ENCODE measurements around the gene CAMTA2.

Gene CAMTA2

DNA sequence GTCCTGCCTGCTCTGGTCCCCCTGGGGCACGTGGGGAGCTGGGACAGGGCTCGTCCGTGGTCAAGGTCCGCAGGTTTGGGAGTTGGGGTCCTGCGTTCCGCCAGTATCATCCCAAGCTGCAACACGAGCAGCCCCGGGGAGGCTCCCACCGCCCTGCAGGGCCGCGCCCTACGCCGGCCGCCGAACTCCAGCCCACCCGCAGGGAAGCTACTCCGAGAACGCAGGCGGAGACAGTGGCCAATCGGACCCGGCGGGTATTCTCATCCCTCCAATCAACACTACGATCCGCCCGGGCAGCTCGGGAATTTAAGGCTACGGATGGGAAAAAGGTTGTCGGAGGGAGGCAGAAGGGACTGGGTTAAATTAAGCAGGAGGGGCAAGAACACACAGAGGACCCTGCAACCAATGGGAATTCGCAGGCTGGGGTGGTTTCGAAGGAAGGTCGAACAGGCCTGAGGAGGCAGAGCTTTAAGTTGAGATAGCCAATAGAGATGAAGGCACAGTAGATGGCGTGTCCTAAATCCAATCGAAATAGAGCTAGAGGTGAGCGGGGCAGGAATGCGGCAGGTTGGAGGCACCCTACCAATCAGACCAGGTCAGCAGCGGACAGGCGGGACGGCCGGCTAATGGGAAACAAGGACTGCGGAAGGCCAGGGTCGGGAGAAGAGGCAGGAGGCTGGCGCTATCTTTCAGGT, 20.5 kb downstream of the CAMTA2 start:
- Histone ChIP-seq H3K27me3 (ENCODE audit: control insufficient read depth in 1 of 2, insufficient read depth in 1 of 2, low read length in 2 of 2) (no peaks in the 10 kb centered on the region), H4K91ac (ENCODE audit: low read length) (peak overlapping the region; percentile 91), H2BK15ac (ENCODE audit: low read depth, poor library complexity, severe bottlenecking) (no peak overlapping the region), H3K27ac (ENCODE audit: low read length, poor library complexity, severe bottlenecking) (peak overlapping the region; percentile 100), H4K8ac (ENCODE audit: low read length) (peak overlapping the region; percentile 74), H3K79me1 (replicated peaks; ENCODE audit: low read length, poor library complexity, severe bottlenecking) (peaks cover 25% of the 10 kb centered on the region), H3K36me3 (ENCODE audit: control insufficient read depth in 1 of 2, insufficient read depth in 2 of 2, low read depth in 1 of 2, low read length in 2 of 2) (peaks cover 21 to 30% of the 10 kb centered on the region in 2 experiments), H2BK120ac (ENCODE audit: low read depth, low read length) (peak overlapping the region; percentile 77), H2BK12ac (ENCODE audit: low read length in 2 of 2) (peak overlapping the region; percentile 14 to 80), H3K4ac (ENCODE audit: low read depth in 1 of 2, low read length in 2 of 2) (peak overlapping the region; percentile 94 to 97), H3K18ac (ENCODE audit: low read depth in 1 of 2, low read length in 2 of 2) (peak overlapping the region; percentile 85 to 99), H3K9ac (ENCODE audit: low read length) (peak overlapping the region; percentile 99), H3K4me1 (ENCODE audit: control insufficient read depth, insufficient read depth, low read depth, low read length) (peaks cover 31% of the 10 kb centered on the region), H3K9me3 (ENCODE audit: control insufficient read depth, low read length) (no peaks in the 10 kb centered on the region), H2BK5ac (ENCODE audit: low read depth, low read length, poor library complexity, severe bottlenecking) (peak overlapping the region; percentile 71), H3K4me3 (ENCODE audit: insufficient read depth in 1 of 2, low read depth in 1 of 2, low read length in 2 of 2) (peak overlapping the region; percentile 64 to 94), H3K4me2 (ENCODE audit: low read length, poor library complexity, severe bottlenecking) (peak overlapping the region; percentile 83), H3K14ac (ENCODE audit: low read length in 2 of 2) (peak overlapping the region in 1 of 2 experiments; percentile 93), H3K23ac (ENCODE audit: low read length in 2 of 2) (peak overlapping the region in 1 of 2 experiments; percentile 47), H2AK5ac (ENCODE audit: low read length, severe bottlenecking) (peak overlapping the region; percentile 90), H2AFZ (ENCODE audit: low read depth, low read length) (peak overlapping the region; percentile 64)
- WGBS = under 1% methylated on average over 32 of the region's 42 CpGs
- DNase-seq = peak; percentile 100

- H3K4me1 ChIP-seq (ENCODE audit: control insufficient read depth, insufficient read depth, low read depth, low read length) = peaks cover 29% of the 10 kb centered on the region
- H2BK15ac ChIP-seq (ENCODE audit: low read depth, poor library complexity, severe bottlenecking) = no peak overlapping the region
- no peak overlapping the region for H2BK5ac ChIP-seq (ENCODE audit: low read depth, low read length, poor library complexity, severe bottlenecking)
- H2BK12ac ChIP-seq (ENCODE audit: low read length in 2 of 2) = no peak overlapping the region
- H3K23ac ChIP-seq (ENCODE audit: low read length in 2 of 2) = no peak overlapping the region
- H3K4me2 ChIP-seq (ENCODE audit: low read length, poor library complexity, severe bottlenecking) = no peak overlapping the region
- H3K27me3 ChIP-seq (ENCODE audit: control insufficient read depth in 1 of 2, insufficient read depth in 1 of 2, low read length in 2 of 2) = no peaks in the 10 kb centered on the region
- DNase-seq = no peak
- H3K9ac ChIP-seq (ENCODE audit: low read length) = no peak overlapping the region
- H3K4ac ChIP-seq (ENCODE audit: low read depth in 1 of 2, low read length in 2 of 2) = no peak overlapping the region
- H2AK5ac ChIP-seq (ENCODE audit: low read length, severe bottlenecking) = no peak overlapping the region
- H2BK120ac ChIP-seq (ENCODE audit: low read depth, low read length) = no peak overlapping the region
- H3K18ac ChIP-seq (ENCODE audit: low read depth in 1 of 2, low read length in 2 of 2) = no peak overlapping the region
- peaks cover 23% of the 10 kb centered on the region for H3K79me1 ChIP-seq (replicated peaks; ENCODE audit: low read length, poor library complexity, severe bottlenecking)
- no peak overlapping the region for H3K4me3 ChIP-seq (ENCODE audit: insufficient read depth in 1 of 2, low read depth in 1 of 2, low read length in 2 of 2)
- no peak overlapping the region for H2AFZ ChIP-seq (ENCODE audit: low read depth, low read length)
- no peak overlapping the region for H3K14ac ChIP-seq (ENCODE audit: low read length in 2 of 2)
- H3K9me3 ChIP-seq (ENCODE audit: control insufficient read depth, low read length) = no peaks in the 10 kb centered on the region
- peaks cover 18 to 24% of the 10 kb centered on the region in 2 experiments for H3K36me3 ChIP-seq (ENCODE audit: control insufficient read depth in 1 of 2, insufficient read depth in 2 of 2, low read depth in 1 of 2, low read length in 2 of 2)
- H4K8ac ChIP-seq (ENCODE audit: low read length) = no peak overlapping the region
- WGBS = 98% methylated on average over 12 of the region's 15 CpGs
- H4K91ac ChIP-seq (ENCODE audit: low read length) = no peak overlapping the region
- no peak overlapping the region for H3K27ac ChIP-seq (ENCODE audit: low read length, poor library complexity, severe bottlenecking)
These were observed 22.0 kb downstream of the CAMTA2 start for GRCh38 chr17:4965311-4965986.

DNA sequence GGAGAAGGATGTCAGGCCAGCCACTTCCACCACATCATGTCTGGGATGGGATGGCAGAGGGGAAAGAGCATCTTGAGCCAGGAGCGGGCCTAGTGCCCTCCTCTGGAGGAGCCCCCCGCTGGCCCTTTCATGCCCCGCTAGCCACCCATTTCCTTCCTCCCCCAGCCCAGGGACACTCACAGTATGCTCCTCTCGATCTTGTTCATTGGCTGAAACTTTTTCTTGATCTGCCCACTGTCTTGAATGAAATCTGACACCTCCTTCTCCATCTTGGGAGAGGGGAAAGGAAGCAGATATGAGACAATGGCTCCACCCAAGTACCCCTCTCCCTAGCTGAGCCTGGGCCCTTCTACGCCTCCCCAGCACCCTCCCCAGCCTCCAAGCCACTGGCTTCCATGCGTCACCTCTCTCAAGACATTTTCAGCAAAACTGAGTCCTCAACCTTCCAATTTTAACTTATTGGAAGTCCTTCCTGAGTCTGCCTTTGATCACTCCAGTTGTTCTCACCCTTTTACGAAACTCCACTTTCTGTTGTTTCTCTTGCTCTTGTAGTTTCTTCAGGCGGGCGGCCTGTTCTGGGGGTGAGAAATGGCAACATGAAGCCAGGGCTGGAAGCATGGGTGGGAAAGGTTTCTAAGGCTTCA, 27.1 kb downstream of the CAMTA2 start:
- no peak overlapping the region for H3K4me3 ChIP-seq (ENCODE audit: insufficient read depth in 1 of 2, low read depth in 1 of 2, low read length in 2 of 2)
- peaks cover 33 to 37% of the 10 kb centered on the region in 2 experiments for H3K36me3 ChIP-seq (ENCODE audit: control insufficient read depth in 1 of 2, insufficient read depth in 2 of 2, low read depth in 1 of 2, low read length in 2 of 2)
- H3K27me3 ChIP-seq (ENCODE audit: control insufficient read depth in 1 of 2, insufficient read depth in 1 of 2, low read length in 2 of 2) = no peaks in the 10 kb centered on the region
- H3K9me3 ChIP-seq (ENCODE audit: control insufficient read depth, low read length) = no peaks in the 10 kb centered on the region
- no peak overlapping the region for H3K18ac ChIP-seq (ENCODE audit: low read depth in 1 of 2, low read length in 2 of 2)
- no peak overlapping the region for H2BK120ac ChIP-seq (ENCODE audit: low read depth, low read length)
- WGBS = 92% methylated on average over 9 of the region's 9 CpGs
- H3K9ac ChIP-seq (ENCODE audit: low read length) = no peak overlapping the region
- no peak overlapping the region for H2AFZ ChIP-seq (ENCODE audit: low read depth, low read length)
- no peak overlapping the region for H2BK15ac ChIP-seq (ENCODE audit: low read depth, poor library complexity, severe bottlenecking)
- H3K4ac ChIP-seq (ENCODE audit: low read depth in 1 of 2, low read length in 2 of 2) = no peak overlapping the region
- H2AK5ac ChIP-seq (ENCODE audit: low read length, severe bottlenecking) = no peak overlapping the region
- H3K4me2 ChIP-seq (ENCODE audit: low read length, poor library complexity, severe bottlenecking) = no peak overlapping the region
- peaks cover 1% of the 10 kb centered on the region for H3K4me1 ChIP-seq (ENCODE audit: control insufficient read depth, insufficient read depth, low read depth, low read length)
- DNase-seq = no peak
- no peak overlapping the region for H3K14ac ChIP-seq (ENCODE audit: low read length in 2 of 2)
- no peak overlapping the region for H2BK5ac ChIP-seq (ENCODE audit: low read depth, low read length, poor library complexity, severe bottlenecking)
- peak overlapping the region in 1 of 2 experiments; percentile 25 for H2BK12ac ChIP-seq (ENCODE audit: low read length in 2 of 2)
- H3K79me1 ChIP-seq (replicated peaks; ENCODE audit: low read length, poor library complexity, severe bottlenecking) = peaks cover 21% of the 10 kb centered on the region
- H3K23ac ChIP-seq (ENCODE audit: low read length in 2 of 2) = no peak overlapping the region
- no peak overlapping the region for H4K91ac ChIP-seq (ENCODE audit: low read length)
- H3K27ac ChIP-seq (ENCODE audit: low read length, poor library complexity, severe bottlenecking) = no peak overlapping the region
- no peak overlapping the region for H4K8ac ChIP-seq (ENCODE audit: low read length)

Data from mesenchymal stem cell (in vitro differentiated cells and primary cell).